K562 (cell line): ENCODE measurements around the gene PI4K2B. TPM values are rescaled to one million over a fixed set of nuclear protein-coding genes. Genes with fewer than 3 reads are reported as not detected.

Experiments
- ATF6 ChIP-seq: sonication (generic); formaldehyde crosslinking; IDR thresholded peaks from 2 replicates; pipeline ENCODE4 v1.4.0; 2020; ENCODE audit warnings: mild to moderate bottlenecking, missing genetic modification reagents
- CREB1 ChIP-seq, 2 experiments: sonication (generic) in 1 of 2; formaldehyde crosslinking in 1 of 2; IDR thresholded peaks; 2 replicates each; pipeline versions ENCODE4 v1.6.1 to v1.8.0; 2012 to 2022; ENCODE audit warnings: inconsistent platforms in 1 of 2, mild to moderate bottlenecking in 1 of 2, missing genetic modification reagents in 1 of 2, moderate library complexity in 1 of 2
- FOXM1 ChIP-seq, 2 experiments: fragments of 450-650 bp in 1 of 2; sonication (generic) in 1 of 2; formaldehyde crosslinking in 1 of 2; IDR thresholded peaks; 2 replicates each; pipeline versions ENCODE4 v1.6.1 to v1.9.0; 2017 to 2022; ENCODE audit warnings: low read depth in 2 of 2, mild to moderate bottlenecking in 2 of 2, missing genetic modification reagents in 1 of 2, moderate library complexity in 1 of 2
- HCFC1 ChIP-seq: IDR thresholded peaks from 2 replicates; pipeline ENCODE4 v1.6.1; 2012; ENCODE audit warnings: low read depth, low read length, improper control_type of control experiment
- MEIS2 ChIP-seq: fragments of 450-650 bp; IDR thresholded peaks from 2 replicates; pipeline ENCODE4 v1.6.1; 2014; ENCODE audit warnings: mild to moderate bottlenecking; ENCODE audit not compliant: partially characterized antibody
- NCOA2 ChIP-seq, 2 experiments: fragments of 450-650 bp; IDR thresholded peaks; 2 replicates each; pipeline ENCODE4 v1.6.1; 2018; ENCODE audit warnings: mild to moderate bottlenecking in 2 of 2, moderate library complexity in 1 of 2; ENCODE audit not compliant: partially characterized antibody in 2 of 2
- RBBP5 ChIP-seq: fragments of 200-600 bp; sonication (generic); IDR thresholded peaks from 2 replicates; pipeline ENCODE4 v1.6.1; 2012; ENCODE audit warnings: borderline replicate concordance, mild to moderate bottlenecking, low read length, control low read depth, inconsistent platforms; ENCODE audit not compliant: insufficient read depth, poor library complexity, severe bottlenecking
- SMARCA5 ChIP-seq: fragments of 450-650 bp; IDR thresholded peaks from 2 replicates; pipeline ENCODE4 v1.6.1; 2016
- SMARCE1 ChIP-seq: fragments of 450-650 bp; IDR thresholded peaks from 2 replicates; pipeline ENCODE4 v1.7.1; 2016; ENCODE audit warnings: mild to moderate bottlenecking
- SMC3 ChIP-seq: conservative IDR thresholded peaks from 2 replicates; pipeline ENCODE4 v1.6.1; 2011; ENCODE audit warnings: low read depth, low read length, improper control_type of control experiment; ENCODE audit not compliant: insufficient read depth
- SOX6 ChIP-seq: fragments of 450-650 bp; IDR thresholded peaks from 2 replicates; pipeline ENCODE4 v1.6.1; 2014; ENCODE audit warnings: mild to moderate bottlenecking
- SRSF7 ChIP-seq: fragments of 200-400 bp; formaldehyde crosslinking; optimal IDR thresholded peaks from 2 replicates; pipeline ENCODE3; 2017; ENCODE audit warnings: mild to moderate bottlenecking, low read depth, low read length
- TGIF2 ChIP-seq: sonication (generic); formaldehyde crosslinking; IDR thresholded peaks from 2 replicates; pipeline ENCODE4 v1.8.1; 2022; ENCODE audit warnings: mild to moderate bottlenecking, missing genetic modification reagents, moderate library complexity
- TRIM24 ChIP-seq, 2 experiments: fragments of 450-650 bp; IDR thresholded peaks; 2 replicates each; pipeline ENCODE4 v1.6.1; 2016
- UBTF ChIP-seq, 2 experiments: IDR thresholded peaks; 2 replicates each; pipeline ENCODE4 v1.6.1; 2012; ENCODE audit warnings: improper control_type of control experiment in 2 of 2, low read depth in 2 of 2, low read length in 2 of 2, borderline replicate concordance in 1 of 2
- ZBTB7A ChIP-seq: IDR thresholded peaks from 2 replicates; pipeline ENCODE4 v1.6.1; 2011; ENCODE audit warnings: low read depth, mild to moderate bottlenecking, low read length, moderate library complexity, borderline replicate concordance; ENCODE audit not compliant: control insufficient read depth
- ZNF431 ChIP-seq: sonication (generic); formaldehyde crosslinking; IDR thresholded peaks from 2 replicates; pipeline ENCODE4 v1.8.0; 2022; ENCODE audit warnings: mild to moderate bottlenecking, missing genetic modification reagents
- polyA plus RNA-seq, 8 experiments: library from polyadenylated mRNA; depleted of rRNA in 4 of 8; stranded (reverse) in 5 of 8; unstranded in 3 of 8; fragments of >200 nt; fragmentation: Nextera tagmentation in 2 of 8; fragmentation: Illumina TruSeq in 1 of 8; extraction: Ambion mirVana in 2 of 8; extraction: Trizol in 1 of 8; gene quantifications; 2 replicates each; pipeline versions ENCODE4 v1.2.1 to v1.2.3, GENCODE V29; 2011 to 2014; ENCODE audit warnings: inconsistent platforms in 1 of 8, missing spikeins in 1 of 8
- total RNA-seq, 7 experiments: library from RNA; depleted of rRNA in 6 of 7; stranded (reverse); fragments of >200 nt in 6 of 7; fragmentation: Illumina TruSeq in 2 of 7; extraction: Trizol in 2 of 7; gene quantifications; 2 replicates each; pipeline versions ENCODE4 v1.2.1 to v1.2.3, GENCODE V29; 2011 to 2021; ENCODE audit warnings: low replicate concordance in 1 of 7

PI4K2B gene
- total and polyA plus RNA-seq, 9 of the 15 experiments (the other 6 are each of a cell fraction or from before 2014, with no cell fraction given), result 4.5 to 21.4 (median 16.5) TPM

- TF ChIP-seq ZNF431 (CRISPR knock-in tag), result 0 out of 2 replicates have a peak, but pooled peaks have one; percentile 56
- TF ChIP-seq SMARCA5, result 0 out of 2 replicates have a peak, but pooled peaks have one; percentile 25
- no peak for TF ChIP-seq NCOA2 (IDR thresholded peaks at IDR 0.05; ENCODE audit: partially characterized antibody in 2 of 2)
- TF ChIP-seq SRSF7, result no peak
- TF ChIP-seq MEIS2, result peak; percentile 45
- TF ChIP-seq RBBP5, result peak; percentile 30
- no peak for TF ChIP-seq SMC3
- TF ChIP-seq TGIF2, result 0 out of 2 replicates have a peak, but pooled peaks have one; percentile 55
- 0 out of 2 replicates have a peak, but pooled peaks have one; percentile 17 for TF ChIP-seq SOX6
- no peak for TF ChIP-seq HCFC1
- peak in 1 of 2 experiments; percentile 65; a peak in 1 of 4 replicates for TF ChIP-seq UBTF (IDR thresholded peaks at IDR 0.05; ENCODE audit: borderline replicate concordance in 1 of 2, low read depth in 2 of 2, low read length in 2 of 2)
- peak; percentile 70; the same call in 1 of the 2 replicates for TF ChIP-seq ATF6 (CRISPR knock-in tag)
- no peak for TF ChIP-seq TRIM24 (IDR thresholded peaks at IDR 0.05)
- peak; percentile 18; the same call in 1 of the 2 replicates for TF ChIP-seq SMARCE1
- TF ChIP-seq CREB1 (IDR thresholded peaks at IDR 0.05), result 0 out of 2 replicates have a peak, but pooled peaks have one; percentile 21
- TF ChIP-seq CREB1 (CRISPR knock-in tag; IDR thresholded peaks at IDR 0.05), result no peak
- TF ChIP-seq FOXM1 (IDR thresholded peaks at IDR 0.05; ENCODE audit: low read depth), result no peak
- TF ChIP-seq FOXM1 (CRISPR knock-in tag; IDR thresholded peaks at IDR 0.05; ENCODE audit: low read depth), result 0 out of 2 replicates have a peak, but pooled peaks have one; percentile 19
- peak; percentile 29; the same call in 1 of the 2 replicates for TF ChIP-seq ZBTB7A
These were observed 847 bp downstream of the PI4K2B start (continued) for GRCh38 chr4:25234390-25235370.
